HG02759 (cell line): ENCODE measurements around the gene COL19A1.
A peak's percentile ranks its signal among the peaks of the same experiment; 100 is the strongest.

Source experiments
- ATAC-seq: cut with Tn5 transposase; IDR thresholded peaks from one replicate; pipeline ENCODE4 v1.9.1; 2021; ENCODE audit warnings: mild to moderate bottlenecking, moderate library complexity; ENCODE audit not compliant: unreplicated experiment

COL19A1 gene

GRCh38 chr6:70160276-70160675 is 293.9 kb downstream of the COL19A1 start:
- ATAC-seq, result no peak

GRCh38 chr6:70162972-70163371 is 296.6 kb downstream of the COL19A1 start:
- no peak for ATAC-seq

- no peak for ATAC-seq
These were observed 297.4 kb downstream of the COL19A1 start for GRCh38 chr6:70163795-70164194.

GRCh38 chr6:70164556-70164955 is 298.2 kb downstream of the COL19A1 start:
- no peak for ATAC-seq

- ATAC-seq, result peak; percentile 95
These were observed 300.0 kb downstream of the COL19A1 start for GRCh38 chr6:70166088-70166958.

GRCh38 chr6:70168681-70169377 is 302.5 kb downstream of the COL19A1 start:
- no peak for ATAC-seq

GRCh38 chr6:70171236-70171635 is 304.9 kb downstream of the COL19A1 start:
- ATAC-seq, result no peak

- no peak for ATAC-seq
These were observed 305.9 kb downstream of the COL19A1 start for GRCh38 chr6:70172252-70172651.

GRCh38 chr6:70175770-70176169 is 309.4 kb downstream of the COL19A1 start:
- no peak for ATAC-seq

GRCh38 chr6:70176842-70177550 is 310.6 kb downstream of the COL19A1 start:
- no peak for ATAC-seq

GRCh38 chr6:70180183-70180900 is 314.0 kb downstream of the COL19A1 start:
- no peak for ATAC-seq

GRCh38 chr6:70180901-70181599 is 314.7 kb downstream of the COL19A1 start:
- no peak for ATAC-seq

GRCh38 chr6:70183538-70183937 is 317.2 kb downstream of the COL19A1 start:
- ATAC-seq, result no peak

GRCh38 chr6:70184723-70185122 is 318.4 kb downstream of the COL19A1 start:
- ATAC-seq, result no peak

- ATAC-seq, result no peak
These were observed 320.1 kb downstream of the COL19A1 start for GRCh38 chr6:70186461-70186860.

- ATAC-seq, result no peak
These were observed 321.8 kb downstream of the COL19A1 start for GRCh38 chr6:70188202-70188601.

- ATAC-seq, result no peak
These were observed 328.1 kb downstream of the COL19A1 start for GRCh38 chr6:70194421-70194820.

- ATAC-seq, result no peak
These were observed 330.2 kb downstream of the COL19A1 start for GRCh38 chr6:70196531-70196930.

- ATAC-seq, result no peak
These were observed 332.4 kb downstream of the COL19A1 start for GRCh38 chr6:70198785-70199184.

- no peak for ATAC-seq
These were observed 342.0 kb downstream of the COL19A1 start for GRCh38 chr6:70208235-70208790.
